HG03039 (cell line): ENCODE results near the gene TTN.

Experiments
- ATAC-seq: cut with Tn5 transposase; IDR thresholded peaks from one replicate; pipeline ENCODE4 v1.9.1; 2021; ENCODE audit warnings: mild to moderate bottlenecking, moderate library complexity; ENCODE audit not compliant: unreplicated experiment

The TTN gene

GRCh38 chr2:178506524-178506923 lies 300.7 kb downstream of the TTN start:
- no peak for ATAC-seq

GRCh38 chr2:178506101-178506500 lies 301.1 kb downstream of the TTN start:
- no peak for ATAC-seq

GRCh38 chr2:178502751-178503150 lies 304.5 kb downstream of the TTN start:
- no peak for ATAC-seq

GRCh38 chr2:178499640-178500039 lies 307.6 kb downstream of the TTN start:
- ATAC-seq: no peak

- ATAC-seq: no peak
Observed at GRCh38 chr2:178498137-178498536, 309.1 kb downstream of the TTN start.

GRCh38 chr2:178496049-178496448 lies 311.2 kb downstream of the TTN start:
- ATAC-seq: no peak

- no peak for ATAC-seq
Observed at GRCh38 chr2:178491612-178492011, 315.6 kb downstream of the TTN start.

GRCh38 chr2:178485356-178485755 lies 321.9 kb downstream of the TTN start:
- no peak for ATAC-seq

- no peak for ATAC-seq
Observed at GRCh38 chr2:178484245-178485041, 322.8 kb downstream of the TTN start.

GRCh38 chr2:178482437-178482836 lies 324.8 kb downstream of the TTN start:
- no peak for ATAC-seq

- ATAC-seq: peak; percentile 65
Observed at GRCh38 chr2:178480227-178481181, 326.7 kb downstream of the TTN start, which contains the start of gene PLEKHA3. PLEKHA3 (plus strand) TSS chr2:178480457; CDS start chr2:178480870, 413 bp downstream.

- ATAC-seq: no peak
Observed at GRCh38 chr2:178479758-178480226, 327.4 kb downstream of the TTN start.

- no peak for ATAC-seq
Observed at GRCh38 chr2:178479275-178479616, 328.0 kb downstream of the TTN start.

GRCh38 chr2:178478439-178479274 lies 328.6 kb downstream of the TTN start, which contains the start of gene FKBP7:
FKBP7 (minus strand) TSS chr2:178478600; CDS start chr2:178478499, 101 bp downstream.
- peak; percentile 46 for ATAC-seq

GRCh38 chr2:178478130-178478438 lies 329.1 kb downstream of the TTN start:
- ATAC-seq: no peak

- no peak for ATAC-seq
Observed at GRCh38 chr2:178477443-178478129, 329.6 kb downstream of the TTN start.

- ATAC-seq: no peak
Observed at GRCh38 chr2:178476477-178476876, 330.7 kb downstream of the TTN start.
